ENCODE measurements around the gene EXOC4.

Gene EXOC4

GRCh38 chr7:133976140-133976539, 723.3 kb downstream of the EXOC4 start (continued):
- TF ChIP-seq ZBTB10 (tag by site-specific recombination; IDR thresholded peaks at IDR 0.05) = no peak

- H3K36me3 ChIP-seq (ENCODE audit: control insufficient read depth in 2 of 2, insufficient read depth in 1 of 2, low read length in 2 of 2) = no peaks in the 10 kb centered on the region
- H3K27ac ChIP-seq (ENCODE audit: extremely low read depth, low read depth, low read length) = no peak overlapping the region
- no peaks in the 10 kb centered on the region for H3K4me1 ChIP-seq (ENCODE audit: control insufficient read depth, insufficient read depth, low read length)
- no peaks in the 10 kb centered on the region for H3K9me3 ChIP-seq (ENCODE audit: control insufficient read depth, insufficient read depth, low read depth, low read length)
- POLR2A ChIA-PET = interaction anchor here (0.6 kb wide), 1 partner anchor 338 kb away, joined by 6 read pairs; no protein-coding TSS in a partner anchor
- CTCF ChIA-PET = interaction anchor here (0.5 to 0.7 kb wide), 2 partner anchors 16 to 17 kb away, joined by 3 to 5 read pairs; no protein-coding TSS in a partner anchor
- no peak overlapping the region for H3K4me3 ChIP-seq (ENCODE audit: low read depth, low read length)
- TF ChIP-seq YY2 (tag by site-specific recombination; IDR thresholded peaks at IDR 0.05) (peak; percentile 68), SCRT1 (tag by site-specific recombination; IDR thresholded peaks at IDR 0.05; ENCODE audit: borderline replicate concordance) (no peak), BCL6B (tag by site-specific recombination; IDR thresholded peaks at IDR 0.05) (peak; percentile 67; the same call in 1 of the 2 replicates), ZNF585B (tag by site-specific recombination; IDR thresholded peaks at IDR 0.05) (no peak), ZNF146 (tag by site-specific recombination; IDR thresholded peaks at IDR 0.05) (no peak), ZNF776 (tag by site-specific recombination; IDR thresholded peaks at IDR 0.05; ENCODE audit: borderline replicate concordance) (peak; percentile 92; the same call in 1 of the 2 replicates), ZNF140 (tag by site-specific recombination; IDR thresholded peaks at IDR 0.05) (no peak), ZNF248 (tag by site-specific recombination; IDR thresholded peaks at IDR 0.05) (0 out of 2 replicates have a peak, but pooled peaks have one; percentile 38), HOXD13 (CRISPR knock-in tag; IDR thresholded peaks at IDR 0.05; ENCODE audit: borderline replicate concordance) (no peak), ZNF544 (tag by site-specific recombination; IDR thresholded peaks at IDR 0.05) (0 out of 2 replicates have a peak, but pooled peaks have one; percentile 26), IKZF3 (tag by site-specific recombination; IDR thresholded peaks at IDR 0.05) (no peak), INSM2 (tag by site-specific recombination; IDR thresholded peaks at IDR 0.05) (no peak), ZNF112 (tag by site-specific recombination; IDR thresholded peaks at IDR 0.05) (peak; percentile 77; the same call in 1 of the 2 replicates), ZNF518A (tag by site-specific recombination; conservative IDR thresholded peaks at IDR 0.05; ENCODE audit: low read depth) (no peak), ZNF148 (tag by site-specific recombination; IDR thresholded peaks at IDR 0.05; ENCODE audit: borderline replicate concordance) (peak; percentile 30; the same call in 1 of the 2 replicates), PBX3 (CRISPR knock-in tag; IDR thresholded peaks at IDR 0.05) (no peak), GLIS1 (tag by site-specific recombination; IDR thresholded peaks at IDR 0.05) (no peak), ZNF366 (tag by site-specific recombination; conservative IDR thresholded peaks at IDR 0.05) (no peak), ZNF114 (tag by site-specific recombination; IDR thresholded peaks at IDR 0.05) (0 out of 2 replicates have a peak, but pooled peaks have one; percentile 37)
Measured at GRCh38 chr7:133977409-133978274, 724.8 kb downstream of the EXOC4 start.
